GM23338 (cell line): ENCODE measurements around the gene TBL1XR1. TPM values are rescaled to one million over a fixed set of nuclear protein-coding genes. Genes with fewer than 3 reads are reported as not detected.
A peak's percentile ranks its signal among the peaks of the same experiment; 100 is the strongest.

Source experiments
- ATAC-seq: fragments of 200-7000 bp; cut with Tn5 transposase; 3 replicates; pipeline ENCODE4 v1.9.1; 2020
- DNase-seq: peaks from one replicate; pipeline ENCODE4 v3.0.0-alpha.2; 2015; ENCODE audit warnings: low spot score
- H2AFZ ChIP-seq: fragments of 200-600 bp; sonication (generic); 2 replicates; pipeline ENCODE4 v1.8.0; 2016; ENCODE audit warnings: antibody characterized with exemption, mild to moderate bottlenecking, moderate library complexity
- H3F3A ChIP-seq: fragments of 200-600 bp; sonication (generic); replicated peaks from 2 replicates; pipeline ENCODE4 v1.8.0; 2017; ENCODE audit warnings: antibody characterized with exemption, mixed run types, low read depth
- H3K27ac ChIP-seq: fragments of 200-600 bp; sonication (generic); 2 replicates; pipeline ENCODE4 v1.6.1; 2016; ENCODE audit warnings: low read depth
- H3K27me3 ChIP-seq: fragments of 200-600 bp; sonication (generic); 2 replicates; pipeline ENCODE4 v1.8.0; 2016; ENCODE audit warnings: mild to moderate bottlenecking, mixed run types, moderate library complexity; ENCODE audit not compliant: insufficient read depth
- H3K36me3 ChIP-seq: fragments of 200-600 bp; sonication (generic); 2 replicates; pipeline ENCODE4 v1.8.0; 2016; ENCODE audit warnings: mild to moderate bottlenecking; ENCODE audit not compliant: insufficient read depth
- H3K4me1 ChIP-seq: fragments of 200-600 bp; sonication (generic); 2 replicates; pipeline ENCODE4 v1.8.0; 2016; ENCODE audit warnings: mild to moderate bottlenecking, moderate library complexity; ENCODE audit not compliant: insufficient read depth
- H3K4me2 ChIP-seq: fragments of 200-600 bp; sonication (generic); 2 replicates; pipeline ENCODE4 v1.7.1; 2017; ENCODE audit warnings: mixed run types
- H3K4me3 ChIP-seq: fragments of 200-600 bp; sonication (generic); 2 replicates; pipeline ENCODE4 v1.6.1; 2016; ENCODE audit warnings: mixed run types
- H3K79me2 ChIP-seq: fragments of 200-600 bp; sonication (generic); replicated peaks from 2 replicates; pipeline ENCODE4 v1.8.0; 2017; ENCODE audit warnings: mild to moderate bottlenecking; ENCODE audit not compliant: insufficient read depth
- H3K9me2 ChIP-seq: fragments of 200-600 bp; sonication (generic); 2 replicates; pipeline ENCODE4 v1.8.0; 2017; ENCODE audit not compliant: insufficient read depth
- H4K20me1 ChIP-seq: fragments of 200-600 bp; sonication (generic); replicated peaks from 2 replicates; pipeline ENCODE4 v1.8.0; 2017; ENCODE audit warnings: mild to moderate bottlenecking; ENCODE audit not compliant: insufficient read depth
- H3K27ac Mint-ChIP-seq: 2 replicates; pipeline ENCODE4 v1.8.0; 2020; ENCODE audit warnings: inconsistent platforms, mild to moderate bottlenecking, moderate library complexity, mixed read lengths
- H3K27me3 Mint-ChIP-seq: 3 replicates; pipeline ENCODE4 v1.8.0; 2022; ENCODE audit warnings: low read depth, mild to moderate bottlenecking, moderate library complexity, mixed read lengths, inconsistent platforms; ENCODE audit not compliant: insufficient read depth, poor library complexity
- H3K36me3 Mint-ChIP-seq: 3 replicates; pipeline ENCODE4 v1.8.0; 2021; ENCODE audit warnings: low read depth, mild to moderate bottlenecking, inconsistent platforms, moderate library complexity, mixed read lengths
- H3K4me1 Mint-ChIP-seq: 3 replicates; pipeline ENCODE4 v1.8.0; 2020; ENCODE audit warnings: mild to moderate bottlenecking, inconsistent platforms, mixed read lengths
- H3K4me3 Mint-ChIP-seq: 3 replicates; pipeline ENCODE4 v1.8.0; 2021; ENCODE audit warnings: moderate library complexity, mild to moderate bottlenecking, inconsistent platforms, mixed read lengths
- H3K9me3 Mint-ChIP-seq: 3 replicates; pipeline ENCODE4 v1.8.0; 2020; ENCODE audit warnings: moderate library complexity, mild to moderate bottlenecking, inconsistent platforms, mixed read lengths
- EZH2 ChIP-seq: fragments of 200-600 bp; sonication (generic); IDR thresholded peaks from one replicate; pipeline ENCODE4 v1.8.0; 2017; ENCODE audit warnings: antibody characterized with exemption, mild to moderate bottlenecking, low read depth; ENCODE audit not compliant: unreplicated experiment
- EZH2phosphoT487 ChIP-seq: fragments of 200-600 bp; sonication (generic); IDR thresholded peaks from one replicate; pipeline ENCODE4 v1.8.1; 2018; ENCODE audit warnings: antibody characterized with exemption; ENCODE audit not compliant: unreplicated experiment
- polyA plus RNA-seq: library from polyadenylated mRNA; unstranded; fragments of >200 nt; fragmentation: Nextera tagmentation; extraction: Ambion mirVana; gene quantifications from 2 replicates; pipeline ENCODE4 v1.2.1, GENCODE V29; 2016
- total RNA-seq: library from RNA; depleted of rRNA; stranded (reverse); fragments of >200 nt; shearing (Covaris generic); gene quantifications from 2 replicates; pipeline ENCODE4 v1.2.3, GENCODE V29; 2014
- TF ChIP-seq, protein P1 (sequence below): fragments of 250-450 bp; sonication (Bioruptor Pico); IDR thresholded peaks from 2 replicates; pipeline ENCODE4 v1.5.0; 2020; ENCODE audit warnings: mild to moderate bottlenecking, moderate library complexity
- TF ChIP-seq, protein P2 (sequence below): IDR thresholded peaks from 2 replicates; pipeline ENCODE4 v1.6.1; 2016; ENCODE audit warnings: antibody characterized with exemption

The TBL1XR1 gene
- total and polyA plus RNA-seq, 2 experiments from 2014 or later = 49.6 to 122 TPM

GRCh38 chr3:177137774-177138705 lies 59.2 kb downstream of the TBL1XR1 start (continued):
- TF ChIP-seq, protein P1, sequence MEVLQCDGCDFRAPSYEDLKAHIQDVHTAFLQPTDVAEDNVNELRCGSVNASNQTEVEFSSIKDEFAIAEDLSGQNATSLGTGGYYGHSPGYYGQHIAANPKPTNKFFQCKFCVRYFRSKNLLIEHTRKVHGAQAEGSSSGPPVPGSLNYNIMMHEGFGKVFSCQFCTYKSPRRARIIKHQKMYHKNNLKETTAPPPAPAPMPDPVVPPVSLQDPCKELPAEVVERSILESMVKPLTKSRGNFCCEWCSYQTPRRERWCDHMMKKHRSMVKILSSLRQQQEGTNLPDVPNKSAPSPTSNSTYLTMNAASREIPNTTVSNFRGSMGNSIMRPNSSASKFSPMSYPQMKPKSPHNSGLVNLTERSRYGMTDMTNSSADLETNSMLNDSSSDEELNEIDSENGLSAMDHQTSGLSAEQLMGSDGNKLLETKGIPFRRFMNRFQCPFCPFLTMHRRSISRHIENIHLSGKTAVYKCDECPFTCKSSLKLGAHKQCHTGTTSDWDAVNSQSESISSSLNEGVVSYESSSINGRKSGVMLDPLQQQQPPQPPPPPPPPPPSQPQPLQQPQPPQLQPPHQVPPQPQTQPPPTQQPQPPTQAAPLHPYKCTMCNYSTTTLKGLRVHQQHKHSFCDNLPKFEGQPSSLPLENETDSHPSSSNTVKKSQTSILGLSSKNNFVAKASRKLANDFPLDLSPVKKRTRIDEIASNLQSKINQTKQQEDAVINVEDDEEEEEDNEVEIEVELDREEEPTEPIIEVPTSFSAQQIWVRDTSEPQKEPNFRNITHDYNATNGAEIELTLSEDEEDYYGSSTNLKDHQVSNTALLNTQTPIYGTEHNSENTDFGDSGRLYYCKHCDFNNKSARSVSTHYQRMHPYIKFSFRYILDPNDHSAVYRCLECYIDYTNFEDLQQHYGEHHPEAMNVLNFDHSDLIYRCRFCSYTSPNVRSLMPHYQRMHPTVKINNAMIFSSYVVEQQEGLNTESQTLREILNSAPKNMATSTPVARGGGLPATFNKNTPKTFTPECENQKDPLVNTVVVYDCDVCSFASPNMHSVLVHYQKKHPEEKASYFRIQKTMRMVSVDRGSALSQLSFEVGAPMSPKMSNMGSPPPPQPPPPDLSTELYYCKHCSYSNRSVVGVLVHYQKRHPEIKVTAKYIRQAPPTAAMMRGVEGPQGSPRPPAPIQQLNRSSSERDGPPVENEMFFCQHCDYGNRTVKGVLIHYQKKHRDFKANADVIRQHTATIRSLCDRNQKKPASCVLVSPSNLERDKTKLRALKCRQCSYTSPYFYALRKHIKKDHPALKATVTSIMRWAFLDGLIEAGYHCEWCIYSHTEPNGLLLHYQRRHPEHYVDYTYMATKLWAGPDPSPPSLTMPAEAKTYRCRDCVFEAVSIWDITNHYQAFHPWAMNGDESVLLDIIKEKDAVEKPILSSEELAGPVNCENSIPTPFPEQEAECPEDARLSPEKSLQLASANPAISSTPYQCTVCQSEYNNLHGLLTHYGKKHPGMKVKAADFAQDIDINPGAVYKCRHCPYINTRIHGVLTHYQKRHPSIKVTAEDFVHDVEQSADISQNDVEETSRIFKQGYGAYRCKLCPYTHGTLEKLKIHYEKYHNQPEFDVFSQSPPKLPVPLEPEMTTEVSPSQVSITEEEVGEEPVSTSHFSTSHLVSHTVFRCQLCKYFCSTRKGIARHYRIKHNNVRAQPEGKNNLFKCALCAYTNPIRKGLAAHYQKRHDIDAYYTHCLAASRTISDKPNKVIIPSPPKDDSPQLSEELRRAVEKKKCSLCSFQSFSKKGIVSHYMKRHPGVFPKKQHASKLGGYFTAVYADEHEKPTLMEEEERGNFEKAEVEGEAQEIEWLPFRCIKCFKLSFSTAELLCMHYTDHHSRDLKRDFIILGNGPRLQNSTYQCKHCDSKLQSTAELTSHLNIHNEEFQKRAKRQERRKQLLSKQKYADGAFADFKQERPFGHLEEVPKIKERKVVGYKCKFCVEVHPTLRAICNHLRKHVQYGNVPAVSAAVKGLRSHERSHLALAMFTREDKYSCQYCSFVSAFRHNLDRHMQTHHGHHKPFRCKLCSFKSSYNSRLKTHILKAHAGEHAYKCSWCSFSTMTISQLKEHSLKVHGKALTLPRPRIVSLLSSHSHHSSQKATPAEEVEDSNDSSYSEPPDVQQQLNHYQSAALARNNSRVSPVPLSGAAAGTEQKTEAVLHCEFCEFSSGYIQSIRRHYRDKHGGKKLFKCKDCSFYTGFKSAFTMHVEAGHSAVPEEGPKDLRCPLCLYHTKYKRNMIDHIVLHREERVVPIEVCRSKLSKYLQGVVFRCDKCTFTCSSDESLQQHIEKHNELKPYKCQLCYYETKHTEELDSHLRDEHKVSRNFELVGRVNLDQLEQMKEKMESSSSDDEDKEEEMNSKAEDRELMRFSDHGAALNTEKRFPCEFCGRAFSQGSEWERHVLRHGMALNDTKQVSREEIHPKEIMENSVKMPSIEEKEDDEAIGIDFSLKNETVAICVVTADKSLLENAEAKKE (CRISPR knock-in tag) = no peak
- TF ChIP-seq EZH2 (no peak), EZH2phosphoT487 (no peak)
- TF ChIP-seq, protein P2, sequence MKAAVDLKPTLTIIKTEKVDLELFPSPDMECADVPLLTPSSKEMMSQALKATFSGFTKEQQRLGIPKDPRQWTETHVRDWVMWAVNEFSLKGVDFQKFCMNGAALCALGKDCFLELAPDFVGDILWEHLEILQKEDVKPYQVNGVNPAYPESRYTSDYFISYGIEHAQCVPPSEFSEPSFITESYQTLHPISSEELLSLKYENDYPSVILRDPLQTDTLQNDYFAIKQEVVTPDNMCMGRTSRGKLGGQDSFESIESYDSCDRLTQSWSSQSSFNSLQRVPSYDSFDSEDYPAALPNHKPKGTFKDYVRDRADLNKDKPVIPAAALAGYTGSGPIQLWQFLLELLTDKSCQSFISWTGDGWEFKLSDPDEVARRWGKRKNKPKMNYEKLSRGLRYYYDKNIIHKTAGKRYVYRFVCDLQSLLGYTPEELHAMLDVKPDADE = no peak

DNA sequence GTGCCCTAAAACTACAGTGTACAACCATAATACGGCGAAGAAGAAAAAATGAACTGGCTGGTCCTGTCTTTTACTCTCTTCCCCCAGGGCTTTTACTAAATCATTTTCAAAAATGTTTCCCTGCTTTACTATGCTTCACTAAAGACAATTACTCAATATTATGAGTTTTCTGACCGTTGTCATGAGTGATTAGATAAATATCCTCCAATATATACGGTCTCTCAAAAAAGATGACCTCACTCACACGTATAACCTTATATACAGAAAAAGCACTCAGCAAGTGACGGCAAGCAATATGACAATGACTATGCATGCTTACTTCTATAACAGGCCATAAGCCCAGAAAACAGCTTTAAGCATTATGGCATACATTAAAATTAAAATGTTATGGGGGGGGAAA lies 60.5 kb downstream of the TBL1XR1 start:
- Mint-ChIP-seq H3K36me3 (peaks cover 13% of the 10 kb centered on the region), H3K27ac (0 out of 2 replicates have a peak overlapping the region, but pooled peaks have one; percentile 26), H3K4me3 (no peak overlapping the region), H3K4me1 (peaks cover 34% of the 10 kb centered on the region), H3K9me3 (no peaks in the 10 kb centered on the region), H3K27me3 (peaks cover 2% of the 10 kb centered on the region)
- H3K4me2 ChIP-seq = no peak overlapping the region
- no peaks in the 10 kb centered on the region for H3K27me3 ChIP-seq
- H3K4me1 ChIP-seq = peaks cover 12% of the 10 kb centered on the region
- H2AFZ ChIP-seq = no peak overlapping the region
- peaks cover 79% of the 10 kb centered on the region for H4K20me1 ChIP-seq
- DNase-seq = no peak
- H3F3A ChIP-seq = no peaks in the 10 kb centered on the region
- H3K27ac ChIP-seq = no peak overlapping the region
- no peak overlapping the region for H3K4me3 ChIP-seq
- TF ChIP-seq, protein P2 = no peak
- TF ChIP-seq EZH2 = no peak
- H3K79me2 ChIP-seq = peaks cover 99% of the 10 kb centered on the region
- H3K36me3 ChIP-seq = no peaks in the 10 kb centered on the region
- no peak for ATAC-seq
- no peaks in the 10 kb centered on the region for H3K9me2 ChIP-seq
